H1 (cell line): ENCODE data around the gene ITSN1. TPM values are rescaled to one million over a fixed set of nuclear protein-coding genes. Genes with fewer than 3 reads are reported as not detected.

Source experiments
- ASH2L ChIP-seq: fragments of 200-600, 300-600 bp; sonication (generic); IDR thresholded peaks from one replicate; pipeline ENCODE4 v1.7.1; 2017; ENCODE audit warnings: low read length
- CEBPB ChIP-seq: IDR thresholded peaks from 2 replicates; pipeline ENCODE4 v1.6.1; 2012; ENCODE audit warnings: low read depth, low read length
- GABPA ChIP-seq: IDR thresholded peaks from 2 replicates; pipeline ENCODE4 v1.6.1; 2011; ENCODE audit warnings: mild to moderate bottlenecking, low read length, moderate library complexity, borderline replicate concordance; ENCODE audit not compliant: insufficient read depth
- KDM1A ChIP-seq: fragments of 200-600, 300-600 bp; sonication (generic); IDR thresholded peaks from 2 replicates; pipeline ENCODE4 v1.7.1; 2016; ENCODE audit warnings: mild to moderate bottlenecking, low read length, borderline replicate concordance
- polyA plus RNA-seq, 7 experiments: library from polyadenylated mRNA; depleted of rRNA in 3 of 7; stranded (reverse) in 5 of 7; unstranded in 2 of 7; fragments of >200 nt in 5 of 7; fragments of 200-250 nt in 2 of 7; gene quantifications; 1 replicate in 5 of 7; 2 replicates in 1 of 7; 4 replicates in 1 of 7; pipeline versions ENCODE4 v1.2.1 to v1.2.3, GENCODE V29; 2011 to 2013; ENCODE audit warnings: missing spikeins in 2 of 7, mixed read lengths in 2 of 7
- total RNA-seq: library from RNA; stranded (reverse); fragmentation: NEBNext Ultra II Directional; extraction: Animal tissue kit (Norgen Biotek cat#: 25700); gene quantifications from 2 replicates; pipeline ENCODE4 v1.2.1, GENCODE V29; 2021

Gene ITSN1
- total and polyA plus RNA-seq, 2 of the 8 experiments (the other 6 are each of a cell fraction or from before 2014, with no cell fraction given), result 60.8 to 78.1 TPM

DNA sequence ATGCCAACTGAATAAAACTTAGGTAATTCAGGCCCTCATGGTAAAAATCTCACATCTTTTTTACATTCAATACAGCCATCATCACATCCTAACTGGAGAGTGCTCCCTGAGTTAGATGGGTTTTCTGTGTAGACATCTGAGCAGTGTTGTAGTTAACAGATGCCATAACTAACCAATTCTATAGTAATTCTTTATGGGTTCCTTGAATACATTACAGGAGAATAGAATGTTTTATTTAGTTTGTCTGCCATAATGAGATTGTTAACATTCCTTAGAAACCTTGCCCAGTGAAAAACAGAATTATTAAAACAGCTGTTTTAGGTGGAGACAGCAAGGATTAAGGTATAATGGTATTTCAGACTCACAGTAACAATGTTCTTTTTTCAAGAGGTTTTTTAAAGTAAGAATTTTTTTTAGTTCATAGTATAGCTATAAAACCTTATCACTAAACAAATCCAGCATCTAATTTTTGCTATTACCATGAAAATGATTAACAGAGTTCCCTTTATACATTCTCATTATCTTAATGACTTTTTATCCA, 178.0 kb downstream of the ITSN1 start (continued):
- no peak for TF ChIP-seq GABPA
- no peak for TF ChIP-seq ASH2L
- TF ChIP-seq CEBPB, result no peak
- no peak for TF ChIP-seq KDM1A
